ENCODE results near the gene CNTNAP3B.
"Not testable (repeated sequence)": the region's sequence is repeated elsewhere in the genome, so short reads cannot be mapped to it uniquely, and the experiment has no call there.

The CNTNAP3B gene

GRCh38 chr9:42129073-42129729 lies at the start of gene CNTNAP3B:
CNTNAP3B (minus strand) TSS chr9:42129426; CDS start chr9:42129094, 332 bp downstream.
- not testable (repeated sequence) for DNase-seq (ENCODE audit: low read depth)

- DNase-seq (ENCODE audit: low read depth) = not testable (repeated sequence)
These were observed 31.1 kb upstream of the CNTNAP3B start for GRCh38 chr9:42160299-42160698.

GRCh38 chr9:42127056-42127841 lies 2.0 kb downstream of the CNTNAP3B start:
- not testable (repeated sequence) for DNase-seq (ENCODE audit: low read depth)

- not testable (repeated sequence) for DNase-seq (ENCODE audit: low read depth)
These were observed 8.2 kb downstream of the CNTNAP3B start for GRCh38 chr9:42121007-42121406.

GRCh38 chr9:42095929-42096328 lies 33.3 kb downstream of the CNTNAP3B start:
- not testable (repeated sequence) for DNase-seq (ENCODE audit: low read depth)

- not testable (repeated sequence) for DNase-seq (ENCODE audit: low read depth)
These were observed 44.7 kb downstream of the CNTNAP3B start for GRCh38 chr9:42084559-42084952.

GRCh38 chr9:42083877-42084558 lies 45.2 kb downstream of the CNTNAP3B start:
- not testable (repeated sequence) for DNase-seq (ENCODE audit: low read depth)

GRCh38 chr9:42080376-42080775 lies 48.9 kb downstream of the CNTNAP3B start:
- DNase-seq (ENCODE audit: low read depth) = not testable (repeated sequence)

GRCh38 chr9:42074868-42075267 lies 54.4 kb downstream of the CNTNAP3B start:
- DNase-seq (ENCODE audit: low read depth) = not testable (repeated sequence)

- DNase-seq (ENCODE audit: low read depth) = not testable (repeated sequence)
These were observed 58.2 kb downstream of the CNTNAP3B start for GRCh38 chr9:42071026-42071425.

GRCh38 chr9:42070035-42070799 lies 59.0 kb downstream of the CNTNAP3B start:
- not testable (repeated sequence) for DNase-seq (ENCODE audit: low read depth)

GRCh38 chr9:42053874-42054273 lies 75.4 kb downstream of the CNTNAP3B start:
- DNase-seq (ENCODE audit: low read depth) = not testable (repeated sequence)

- not testable (repeated sequence) for DNase-seq (ENCODE audit: low read depth)
These were observed 78.5 kb downstream of the CNTNAP3B start for GRCh38 chr9:42050701-42051100.

- not testable (repeated sequence) for DNase-seq (ENCODE audit: low read depth)
These were observed 84.7 kb downstream of the CNTNAP3B start for GRCh38 chr9:42044422-42045010.

- DNase-seq (ENCODE audit: low read depth) = not testable (repeated sequence)
These were observed 95.7 kb downstream of the CNTNAP3B start for GRCh38 chr9:42033541-42033940.

GRCh38 chr9:42020639-42021038 lies 108.6 kb downstream of the CNTNAP3B start:
- DNase-seq (ENCODE audit: low read depth) = not testable (repeated sequence)

GRCh38 chr9:42018220-42018922 lies 110.9 kb downstream of the CNTNAP3B start:
- DNase-seq (ENCODE audit: low read depth) = not testable (repeated sequence)

- DNase-seq (ENCODE audit: low read depth) = not testable (repeated sequence)
These were observed 114.9 kb downstream of the CNTNAP3B start for GRCh38 chr9:42014317-42014716.

- not testable (repeated sequence) for DNase-seq (ENCODE audit: low read depth)
These were observed 137.6 kb downstream of the CNTNAP3B start for GRCh38 chr9:41991607-41992006.

- not testable (repeated sequence) for DNase-seq (ENCODE audit: low read depth)
These were observed 149.0 kb downstream of the CNTNAP3B start for GRCh38 chr9:41980271-41980670.

Measured in stimulated activated CD8-positive, alpha-beta memory T cell treated with anti-CD3 and anti-CD28 coated beads, Interleukin-15, amount 100 ng/mL, for 1 hour (primary cell).